ENCODE measurements around the gene LPP.

- TF ChIP-seq POLR2A (IDR thresholded peaks at IDR 0.05; ENCODE audit: low read length) (no peak), GATA1 (IDR thresholded peaks at IDR 0.05; ENCODE audit: low read depth, low read length) (no peak)
These were observed 162.2 kb downstream of the LPP start for GRCh38 chr3:188316021-188316722.
